ENCODE results near the gene CLPSL1. TPM values are rescaled to one million over a fixed set of nuclear protein-coding genes. Genes with fewer than 3 reads are reported as not detected.

Gene CLPSL1
- total RNA-seq, 1 experiment from 2014 or later, result not detected

- intact Hi-C loops (cut with micrococcal nuclease; ENCODE audit: unreplicated experiment), result no loop called here
- in situ Hi-C loops (cut with HindIII; ENCODE audit: low pct_unique_long_range_greater_than_20kb, low sequenced_read_pairs), result no loop called here
- CTCF ChIA-PET, result interaction anchor here (0.6 kb wide), 1 partner anchor 11 kb away, joined by 4 read pairs; no protein-coding TSS in a partner anchor
Measured at GRCh38 chr6:35769211-35769610, 11.6 kb upstream of the CLPSL1 start.

GRCh38 chr6:35771343-35771627, 9.5 kb upstream of the CLPSL1 start:
- Histone ChIP-seq H3K4me3 (ENCODE audit: low read depth in 2 of 2, low read length in 2 of 2) (no peak overlapping the region), H3K27me3 (ENCODE audit: control insufficient read depth, insufficient read depth, low read length) (peaks cover 4% of the 10 kb centered on the region; the same call in 1 of the 2 replicates), H3K36me3 (ENCODE audit: control insufficient read depth, insufficient read depth, low read length) (no peaks in the 10 kb centered on the region), H3K9me3 (ENCODE audit: control insufficient read depth, insufficient read depth, low read depth, low read length) (no peaks in the 10 kb centered on the region), H3K4me1 (ENCODE audit: control insufficient read depth, insufficient read depth, low read length) (no peaks in the 10 kb centered on the region), H3K27ac (ENCODE audit: low read length) (no peak overlapping the region)
- ChIA-PET CTCF (no interaction called here), POLR2A (no interaction called here)
- ATAC-seq (0 out of 2 replicates have a peak, but pooled peaks have one; percentile 37), DNase-seq (ENCODE audit: low read depth, low spot score) (no peak)
- in situ Hi-C loops (cut with HindIII; ENCODE audit: low pct_unique_long_range_greater_than_20kb, low sequenced_read_pairs), result no loop called here
- TF ChIP-seq CTCF (IDR thresholded peaks at IDR 0.05) (no peak), TCF7L2 (IDR thresholded peaks at IDR 0.05; ENCODE audit: low read depth, low read length) (no peak), REST (IDR thresholded peaks at IDR 0.05; ENCODE audit: insufficient read depth in 1 of 2, low read depth in 2 of 2, low read length in 1 of 2) (no peak), SIN3A (IDR thresholded peaks at IDR 0.05; ENCODE audit: borderline replicate concordance, insufficient read depth, low read depth, low read length) (no peak), POLR2AphosphoS5 (IDR thresholded peaks at IDR 0.05; ENCODE audit: low read depth, low read length) (no peak)
- intact Hi-C loops (cut with micrococcal nuclease; ENCODE audit: unreplicated experiment), result no loop called here
- no TSS peak for BruUV-seq (replicated peaks)

More at GRCh38 chr6:35769211-35769610, 11.6 kb upstream of the CLPSL1 start:
- no peak for ATAC-seq
- DNase-seq (ENCODE audit: low read depth, low spot score), result no peak
- Histone ChIP-seq H3K4me1 (ENCODE audit: control insufficient read depth, insufficient read depth, low read length) (no peaks in the 10 kb centered on the region), H3K36me3 (ENCODE audit: control insufficient read depth, insufficient read depth, low read length) (no peaks in the 10 kb centered on the region), H3K27me3 (ENCODE audit: control insufficient read depth, insufficient read depth, low read length) (peaks cover 4% of the 10 kb centered on the region; the same call in 1 of the 2 replicates), H3K27ac (ENCODE audit: low read length) (no peak overlapping the region), H3K4me3 (ENCODE audit: low read depth in 2 of 2, low read length in 2 of 2) (no peak overlapping the region), H3K9me3 (ENCODE audit: control insufficient read depth, insufficient read depth, low read depth, low read length) (no peaks in the 10 kb centered on the region)
- no TSS peak for BruUV-seq (replicated peaks)
- TF ChIP-seq TCF7L2 (IDR thresholded peaks at IDR 0.05; ENCODE audit: low read depth, low read length) (no peak), POLR2AphosphoS5 (IDR thresholded peaks at IDR 0.05; ENCODE audit: low read depth, low read length) (no peak), SIN3A (IDR thresholded peaks at IDR 0.05; ENCODE audit: borderline replicate concordance, insufficient read depth, low read depth, low read length) (no peak), REST (IDR thresholded peaks at IDR 0.05; ENCODE audit: insufficient read depth in 1 of 2, low read depth in 2 of 2, low read length in 1 of 2) (no peak), CTCF (IDR thresholded peaks at IDR 0.05) (no peak)
- POLR2A ChIA-PET, result no interaction called here
